Right hindlimb (tissue), 1 donor: ENCODE measurements around the gene MPHOSPH6.
"Not testable (repeated sequence)": the region's sequence is repeated elsewhere in the genome, so short reads cannot be mapped to it uniquely, and the experiment has no call there.

Experiments
- DNase-seq: peaks from one replicate; pipeline ENCODE4 v3.0.0-alpha.2; 2018

MPHOSPH6 gene

DNA sequence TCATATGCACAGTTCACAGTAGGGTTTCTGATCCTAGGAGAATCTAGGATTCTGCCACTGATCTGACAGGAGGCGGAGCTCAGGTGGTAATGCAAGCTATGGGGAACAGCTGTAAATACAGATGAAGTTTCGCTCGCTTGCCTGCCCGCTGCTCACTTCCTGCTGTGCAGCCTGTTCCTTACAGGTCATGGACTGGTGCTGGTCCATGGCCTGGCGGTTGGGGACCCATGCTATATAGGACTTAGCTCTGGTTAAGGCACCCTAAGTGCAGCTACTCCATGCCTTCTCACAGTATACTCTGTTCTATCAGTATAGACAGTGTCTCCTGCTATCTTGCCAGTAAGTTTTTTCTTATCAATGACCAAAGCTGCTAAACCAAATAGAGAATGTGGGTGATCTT lies 2.4 kb downstream of the MPHOSPH6 start:
- no peak for DNase-seq

DNA sequence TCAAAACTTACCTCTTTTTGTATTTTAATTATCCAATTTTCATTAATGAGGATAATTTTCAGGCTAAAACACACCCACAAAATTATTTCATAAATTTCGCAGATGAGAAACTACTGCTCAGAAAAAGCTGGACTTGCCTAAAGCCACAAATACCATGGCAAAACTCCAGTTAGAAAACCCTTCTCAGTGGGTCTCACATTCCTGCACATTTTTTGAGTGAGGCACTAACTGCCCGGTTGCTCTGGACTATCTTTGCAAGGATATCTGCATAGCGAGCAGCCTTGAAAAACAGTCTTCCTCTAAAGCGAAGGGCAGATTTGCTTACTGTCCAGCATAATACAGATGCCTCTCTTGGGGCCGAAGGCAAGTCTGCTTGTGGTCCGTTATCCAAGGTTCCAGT lies 9.8 kb downstream of the MPHOSPH6 start:
- no peak for DNase-seq

DNA sequence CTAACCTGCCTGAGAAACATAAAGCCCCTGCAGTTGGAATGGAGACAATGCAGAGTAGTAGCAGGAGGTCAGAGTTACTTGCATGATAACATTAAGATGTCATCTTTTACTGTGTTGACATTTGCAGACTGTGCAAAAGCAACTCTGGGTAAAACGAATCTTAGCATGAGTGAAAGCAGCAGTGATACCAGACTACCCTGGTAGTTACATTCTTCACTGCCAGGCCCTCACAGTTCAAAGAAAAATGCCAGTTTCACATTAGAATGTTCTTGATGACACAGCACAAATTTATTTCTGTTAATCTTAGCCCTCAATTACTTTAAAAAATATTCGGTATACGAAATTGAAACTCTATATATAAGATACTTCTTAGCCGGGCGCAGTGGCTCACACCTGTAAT lies 12.2 kb downstream of the MPHOSPH6 start:
- DNase-seq: no peak

DNA sequence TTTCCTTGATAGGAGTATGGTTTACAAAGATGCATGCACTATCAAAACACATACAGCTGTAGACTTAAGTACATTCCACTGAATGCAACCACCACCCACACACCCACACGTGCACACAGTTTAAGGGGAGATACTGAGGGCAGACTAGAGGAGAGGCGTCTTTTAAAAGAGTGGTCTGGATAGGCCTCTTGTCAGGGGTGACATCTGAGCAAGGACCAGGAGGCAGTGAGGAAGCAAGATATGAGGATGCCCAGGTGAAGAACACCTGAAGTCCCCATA lies 12.6 kb downstream of the MPHOSPH6 start:
- DNase-seq: no peak

DNA sequence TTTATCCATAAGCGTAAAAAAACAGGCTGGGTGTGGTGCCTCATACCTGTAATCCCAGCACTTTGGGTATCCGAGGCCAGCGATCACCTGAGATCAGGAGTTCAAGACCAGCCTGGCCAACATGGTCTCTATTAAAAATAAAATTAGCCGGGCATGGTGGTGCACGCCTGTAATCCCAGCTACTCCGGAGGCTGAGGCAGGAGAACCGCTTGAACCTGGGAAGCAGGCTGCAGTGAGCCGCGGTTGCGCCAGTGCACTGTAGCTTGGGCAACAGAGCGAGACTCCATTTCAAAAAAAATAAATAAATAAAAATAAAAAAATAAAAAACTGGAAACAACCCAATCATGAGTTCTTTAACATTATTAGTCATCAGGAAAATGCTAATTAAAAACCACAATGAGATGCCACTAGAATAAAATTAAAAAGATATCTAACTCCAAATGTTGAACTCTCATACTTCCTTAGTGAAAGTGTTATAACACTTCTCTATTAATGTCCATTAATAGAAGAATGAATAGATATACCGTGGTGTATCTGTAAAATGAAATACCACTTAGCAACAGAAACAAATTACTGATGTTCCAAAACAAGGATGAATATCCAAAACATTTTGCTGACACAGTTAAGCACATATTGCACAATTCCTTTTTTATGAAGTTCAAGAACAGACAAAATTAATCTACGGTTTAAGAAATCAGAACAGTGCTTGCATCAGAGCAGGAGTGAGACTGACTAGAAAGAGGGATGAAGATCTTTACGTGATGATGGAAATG lies 13.1 kb downstream of the MPHOSPH6 start:
- DNase-seq: no peak

DNA sequence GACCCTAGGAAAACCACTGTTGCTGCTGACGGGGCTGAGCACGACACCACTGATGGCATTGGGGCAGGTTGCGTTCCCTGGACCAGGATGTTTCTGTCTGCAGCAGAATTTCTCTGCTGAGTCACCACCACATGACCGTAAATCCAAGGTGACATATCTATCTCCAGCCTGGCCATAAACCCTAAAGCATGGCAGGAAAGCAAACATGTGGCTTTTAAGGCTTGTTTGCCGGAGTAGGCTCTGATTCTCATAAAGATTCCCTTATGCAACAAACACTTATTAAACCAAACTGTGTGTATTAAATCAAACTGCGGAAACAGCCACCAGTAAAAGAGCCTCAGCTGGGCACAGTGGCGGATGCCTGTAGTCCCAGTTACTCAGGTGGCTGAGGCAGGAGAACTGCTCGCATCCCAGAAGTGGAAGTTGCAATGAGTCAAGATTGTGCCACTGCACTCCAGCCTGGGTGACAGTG lies 17.3 kb downstream of the MPHOSPH6 start:
- DNase-seq: no peak

DNA sequence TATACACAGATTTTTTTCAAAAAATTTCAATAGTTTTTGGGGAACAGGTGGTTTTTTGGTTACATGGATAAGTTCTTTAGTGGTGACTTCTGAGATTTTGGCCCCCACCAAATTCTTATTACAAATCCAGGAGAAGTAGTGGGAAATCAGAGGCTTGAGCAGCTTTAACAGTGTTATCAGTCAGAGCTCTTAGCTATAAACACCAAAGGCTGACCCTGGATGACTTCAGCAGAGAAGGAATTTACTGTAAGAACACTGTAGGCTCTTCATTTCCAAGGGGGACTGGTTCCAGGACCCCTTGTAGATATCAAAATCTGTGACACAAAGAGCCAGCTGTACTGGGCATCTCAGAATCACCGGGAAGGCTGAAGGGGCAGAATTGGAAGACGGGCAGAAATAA lies 17.8 kb downstream of the MPHOSPH6 start:
- no peak for DNase-seq

DNA sequence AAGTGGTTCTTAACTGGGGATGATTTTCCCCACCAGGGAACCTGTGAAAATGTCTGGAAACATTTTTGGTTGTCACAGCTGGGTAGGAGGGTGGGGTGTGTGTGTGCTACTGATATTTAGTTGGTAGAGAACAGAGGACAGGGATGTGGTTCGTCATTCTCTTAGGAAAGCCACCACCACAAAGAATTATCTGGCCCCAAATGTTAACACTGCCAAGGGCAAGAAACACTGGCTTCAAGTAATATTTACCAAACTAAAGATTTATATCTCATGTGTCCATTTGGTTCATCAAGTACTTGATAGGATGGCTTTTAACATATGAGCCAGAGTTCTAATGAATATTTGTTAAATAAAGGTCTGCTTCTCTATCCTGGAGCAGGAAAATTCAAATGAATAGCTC lies 19.5 kb downstream of the MPHOSPH6 start:
- DNase-seq: no peak

DNA sequence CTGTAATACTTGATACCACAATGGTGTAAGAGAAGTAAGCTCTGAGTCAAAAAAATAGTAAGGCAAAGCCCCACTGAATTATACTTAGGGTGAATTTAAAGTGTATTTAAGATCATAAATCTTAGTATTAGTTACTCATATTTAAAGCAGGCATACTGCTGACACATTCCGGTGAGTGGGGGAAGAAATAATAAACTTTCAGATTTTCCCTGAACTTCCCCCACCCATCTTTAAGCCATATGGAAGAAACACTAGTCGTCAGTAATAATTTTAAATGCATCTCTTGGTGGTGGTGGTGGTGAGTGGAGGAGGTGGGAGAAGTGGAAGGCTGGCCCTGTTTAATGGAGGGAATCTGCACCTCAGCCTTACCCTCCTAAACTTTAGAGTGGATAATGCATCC lies 20.5 kb downstream of the MPHOSPH6 start:
- no peak for DNase-seq

DNA sequence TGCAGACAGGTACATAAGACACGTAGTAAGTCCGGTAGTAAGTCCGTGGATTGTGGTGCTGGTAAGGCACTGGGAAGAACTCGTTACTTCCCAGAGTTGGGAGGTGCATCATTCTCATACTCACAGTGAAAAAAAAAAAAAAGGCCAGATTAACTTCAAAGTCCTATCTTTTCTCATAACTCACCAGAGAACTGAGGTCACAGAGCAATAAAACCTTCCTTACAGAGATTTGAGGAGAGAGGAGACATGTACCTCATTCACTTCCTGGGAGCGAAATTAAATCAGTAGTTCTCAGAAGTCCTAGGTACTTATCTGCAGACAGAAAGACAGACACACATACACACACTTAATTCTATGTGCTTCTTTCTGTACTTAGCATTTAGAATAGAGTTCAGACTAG lies 22.5 kb downstream of the MPHOSPH6 start:
- DNase-seq: no peak

DNA sequence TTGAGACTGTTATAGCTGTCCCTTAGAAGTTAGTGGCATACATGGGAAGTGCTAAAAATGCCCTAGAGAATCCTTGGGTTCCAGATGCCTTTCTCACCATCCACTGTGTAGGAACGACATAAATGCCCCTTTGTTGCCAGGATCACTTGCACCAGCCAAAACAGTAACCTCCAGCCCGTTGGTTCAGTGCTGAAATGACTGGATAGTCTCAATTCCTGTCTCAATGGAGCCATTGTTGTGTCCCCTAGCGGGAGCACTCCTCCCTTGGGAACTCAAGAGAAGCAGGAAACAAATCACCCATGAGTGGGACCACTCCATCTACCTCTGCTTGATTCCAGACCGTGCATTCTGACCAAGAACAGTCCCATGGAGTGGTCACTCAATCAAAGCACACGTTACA lies 23.1 kb downstream of the MPHOSPH6 start:
- no peak for DNase-seq

DNA sequence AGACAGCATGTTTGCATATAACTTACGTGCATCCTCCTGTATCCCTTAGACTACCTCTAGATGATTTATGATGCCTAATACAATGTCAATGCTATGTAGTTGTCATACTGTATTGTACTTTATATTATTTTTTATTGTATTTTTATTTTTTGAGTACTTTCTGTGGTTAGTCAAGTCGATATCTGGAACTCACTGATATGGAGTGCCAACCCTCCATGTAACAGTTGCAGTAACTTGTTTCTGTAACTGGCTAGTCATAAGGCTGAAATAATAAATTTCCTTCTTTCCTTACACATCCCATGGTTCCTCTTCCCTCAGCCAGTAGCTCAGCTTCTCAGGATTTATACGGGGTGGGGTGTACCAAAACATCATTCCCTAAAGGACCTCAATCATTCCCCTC lies 23.5 kb downstream of the MPHOSPH6 start:
- DNase-seq: no peak

DNA sequence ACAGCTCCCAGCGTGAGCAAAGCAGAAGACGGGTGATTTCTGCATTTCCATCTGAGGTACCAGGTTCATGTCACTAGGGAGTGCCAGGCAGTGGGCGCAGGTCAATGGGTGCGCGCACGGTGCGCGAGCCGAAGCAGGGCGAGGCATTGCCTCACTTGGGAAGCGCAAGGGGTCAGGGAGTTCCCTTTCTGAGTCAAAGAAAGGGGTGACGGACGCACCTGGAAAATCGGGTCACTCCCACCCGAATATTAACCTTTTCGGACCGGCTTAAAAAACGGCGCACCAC lies 30.8 kb downstream of the MPHOSPH6 start:
- DNase-seq: not testable (repeated sequence)

DNA sequence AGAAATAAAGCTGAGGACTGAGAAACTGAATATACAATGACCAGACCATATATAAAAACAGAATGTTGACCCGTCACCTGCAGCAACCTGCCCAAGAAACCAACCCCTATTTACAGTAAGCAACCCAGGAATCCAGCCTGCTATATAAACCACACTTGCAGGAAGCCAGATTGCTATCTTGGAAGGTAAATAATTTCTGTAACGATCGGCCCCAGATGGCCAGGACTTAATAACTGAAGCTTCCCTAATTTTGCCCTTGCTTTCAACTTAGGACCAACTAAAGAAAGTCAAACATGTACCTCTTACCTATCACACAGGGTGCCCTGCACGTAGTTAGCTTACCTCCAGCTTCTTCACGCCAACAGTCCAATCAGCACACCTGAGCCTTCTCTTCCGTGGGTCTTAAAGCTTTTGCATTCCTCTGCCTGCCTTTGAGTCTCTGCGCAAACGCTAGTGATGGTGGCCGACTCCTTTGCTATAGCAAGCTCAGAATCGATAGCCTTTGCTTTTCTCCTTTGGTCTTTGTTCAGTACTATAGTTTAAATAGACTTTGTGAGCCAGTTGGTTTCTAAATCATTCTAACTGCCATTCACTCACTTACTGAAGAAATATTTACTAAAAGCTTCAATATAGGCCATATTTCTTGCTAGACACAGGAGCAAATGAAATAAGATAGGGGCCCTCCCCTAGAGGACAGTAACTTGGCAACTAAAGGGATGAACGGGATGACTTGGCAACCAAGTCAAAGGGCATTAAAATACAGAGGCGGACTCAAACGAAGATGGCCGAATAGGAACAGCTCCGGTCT lies 31.3 kb downstream of the MPHOSPH6 start:
- DNase-seq: no peak

DNA sequence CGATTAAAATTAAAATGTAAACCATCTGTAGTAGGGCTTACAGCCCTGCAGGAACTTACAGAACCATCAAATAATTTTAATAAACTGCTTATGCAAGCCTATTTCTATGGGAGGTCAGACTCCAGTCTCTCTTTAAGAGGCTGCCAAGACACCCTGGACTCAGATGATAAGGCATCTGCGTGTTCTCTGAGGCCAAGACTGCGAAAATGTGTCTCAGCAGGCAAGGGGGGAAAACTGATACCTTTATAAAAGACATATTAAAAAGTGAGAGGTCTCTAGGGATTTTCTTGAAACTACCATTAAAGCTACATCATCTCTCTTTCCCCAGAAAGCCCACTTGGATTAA lies 32.2 kb downstream of the MPHOSPH6 start:
- peak; percentile 30 for DNase-seq

DNA sequence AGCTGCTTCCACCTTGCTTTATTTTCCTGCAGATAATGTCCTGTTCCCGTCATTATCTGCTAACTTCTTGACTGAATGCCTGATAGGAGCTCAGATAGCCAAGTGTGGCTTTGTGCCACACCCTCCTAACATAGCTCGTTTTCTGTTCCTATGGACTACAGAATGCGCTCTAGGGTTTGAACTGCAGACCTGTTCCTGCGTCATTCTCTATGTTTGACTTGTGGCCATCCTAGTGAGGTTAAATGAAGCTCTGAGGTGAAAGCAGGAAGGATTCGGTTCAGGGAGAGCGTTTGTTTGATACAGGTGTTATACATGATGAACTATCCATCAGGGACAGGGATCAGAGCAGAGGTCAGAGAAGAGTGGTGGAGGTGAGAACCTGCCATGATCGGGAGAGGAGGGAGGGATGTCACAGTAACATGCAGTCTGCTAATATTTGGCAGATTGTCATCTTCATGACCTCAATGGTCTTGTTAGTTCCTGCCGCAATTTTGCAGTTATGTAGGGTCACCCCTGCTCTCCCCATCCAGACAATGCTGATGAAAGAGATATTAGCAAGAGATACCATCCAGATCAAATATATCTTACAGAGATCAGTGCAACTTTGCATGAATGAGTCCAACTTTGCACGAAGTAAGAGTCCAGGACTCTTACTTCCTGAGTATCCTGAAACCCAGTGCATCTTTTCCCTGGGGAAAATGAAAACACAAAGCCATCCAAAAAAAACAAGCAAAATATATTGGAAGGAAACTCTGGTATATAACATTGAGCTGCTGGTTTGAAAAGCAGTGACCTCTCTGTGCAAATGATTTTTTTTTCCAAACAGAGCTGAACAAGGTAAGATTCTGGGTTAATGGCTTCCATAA lies 32.8 kb downstream of the MPHOSPH6 start:
- DNase-seq: no peak

DNA sequence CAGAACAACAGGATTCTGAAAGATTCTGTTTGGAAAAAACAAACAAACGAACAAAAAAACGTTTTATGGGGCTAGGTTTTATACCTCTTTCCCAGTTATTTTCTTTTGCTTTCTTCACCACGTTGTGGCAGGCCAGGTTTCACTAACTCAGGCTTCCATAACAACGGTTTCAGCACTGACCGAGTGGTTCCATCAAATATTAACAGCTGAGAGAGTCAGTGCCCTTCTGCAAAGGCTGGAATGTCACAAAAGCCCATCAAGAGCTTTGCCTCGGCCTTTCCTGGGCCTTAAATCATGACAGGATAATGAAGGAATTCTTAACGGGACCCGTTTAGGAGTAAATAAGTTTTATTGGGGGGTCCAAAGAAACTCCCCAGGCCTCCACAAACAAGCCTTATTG lies 34.2 kb downstream of the MPHOSPH6 start:
- DNase-seq: no peak

DNA sequence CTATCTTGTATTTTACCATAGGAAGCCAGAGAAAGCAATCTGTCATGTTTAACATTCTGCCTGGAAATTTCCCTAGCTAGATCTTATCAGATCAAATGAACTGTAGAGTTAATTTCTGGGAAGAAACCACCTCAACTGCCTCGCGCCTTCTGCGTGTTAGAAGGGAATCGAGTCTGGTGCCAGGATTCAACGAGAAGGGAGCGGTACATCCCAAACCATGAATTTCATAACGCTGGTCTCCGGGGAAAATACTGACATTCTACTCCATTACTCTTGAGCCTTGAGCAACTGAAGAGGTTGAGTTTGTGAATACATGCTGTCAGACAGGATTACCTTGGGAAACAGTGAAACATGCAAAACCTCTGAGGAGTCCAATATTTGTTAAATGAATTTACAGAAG lies 35.2 kb downstream of the MPHOSPH6 start:
- no peak for DNase-seq

DNA sequence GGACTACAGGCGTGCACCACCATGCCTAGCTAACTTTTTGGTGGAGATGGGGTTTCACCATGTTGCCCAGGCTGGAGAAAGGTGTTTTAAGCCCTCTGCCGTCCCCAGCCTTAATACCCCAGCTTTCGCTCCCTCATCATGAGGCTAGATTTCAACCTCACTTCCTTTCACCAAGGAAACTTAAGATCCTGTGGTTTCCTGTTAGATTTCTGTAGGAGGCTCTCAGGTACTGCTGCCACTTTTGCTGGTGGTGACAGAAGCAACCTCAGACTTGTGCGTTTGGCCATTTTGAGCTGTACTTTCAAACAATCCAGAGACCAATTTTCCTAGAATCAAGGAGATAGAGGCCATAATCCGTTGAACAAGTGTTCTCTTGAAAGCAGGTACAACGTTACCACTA lies 36.2 kb downstream of the MPHOSPH6 start:
- no peak for DNase-seq

DNA sequence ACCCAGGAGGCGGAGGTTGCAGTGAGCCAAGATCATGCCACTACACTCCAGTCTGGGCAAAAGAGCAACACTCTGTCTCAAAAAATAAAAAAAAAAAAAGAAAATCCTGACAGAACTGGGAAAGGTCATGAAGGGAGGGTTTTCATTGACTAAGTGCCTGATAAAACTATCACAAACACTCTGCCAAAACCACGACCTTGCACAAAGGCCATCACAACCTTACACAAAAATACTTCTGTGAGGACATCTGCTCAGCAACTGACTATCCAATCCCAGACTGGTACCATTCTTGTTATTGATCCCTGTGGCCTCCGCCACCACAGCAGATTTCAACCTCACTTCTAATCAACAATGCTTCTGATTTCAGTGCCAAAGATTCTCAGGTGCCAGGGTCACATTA lies 40.1 kb downstream of the MPHOSPH6 start:
- no peak for DNase-seq

DNA sequence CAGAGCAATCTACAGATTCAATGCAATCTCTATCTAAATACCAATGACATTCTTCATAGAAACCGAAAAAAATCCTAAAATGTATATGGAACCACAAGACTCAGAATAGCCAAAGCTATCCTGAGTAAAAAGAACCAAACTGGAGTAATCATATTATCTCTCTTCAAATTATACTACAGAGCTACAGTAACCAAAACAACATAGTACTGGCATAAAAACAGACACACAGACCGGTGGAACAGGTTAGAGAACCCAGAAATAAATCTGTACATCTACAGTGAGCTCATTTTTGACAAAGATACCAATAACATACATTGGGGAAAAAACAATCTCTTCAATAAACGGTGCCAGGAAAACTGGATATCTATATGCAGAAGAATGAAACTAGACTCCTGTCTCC lies 45.4 kb downstream of the MPHOSPH6 start:
- DNase-seq: no peak

DNA sequence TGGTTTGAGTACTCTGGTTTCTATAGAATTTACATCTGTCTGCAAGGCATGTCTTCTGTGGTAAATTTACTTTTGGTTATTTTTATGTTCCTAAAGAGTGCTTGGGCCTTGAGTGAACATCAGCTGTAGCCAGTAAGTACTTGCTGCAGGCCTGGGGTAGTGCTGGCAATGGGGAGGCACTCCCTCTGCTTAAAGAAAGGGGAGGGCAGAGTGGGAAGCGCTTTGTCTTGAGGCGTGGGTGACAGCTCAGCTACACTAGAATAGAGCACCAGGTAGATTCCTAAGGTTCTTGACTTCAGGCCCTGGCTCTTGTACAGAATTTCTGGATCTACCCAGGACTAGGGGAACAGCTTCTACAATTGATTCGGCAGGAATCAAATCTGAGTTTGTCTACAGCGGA lies 50.6 kb downstream of the MPHOSPH6 start:
- no peak for DNase-seq

DNA sequence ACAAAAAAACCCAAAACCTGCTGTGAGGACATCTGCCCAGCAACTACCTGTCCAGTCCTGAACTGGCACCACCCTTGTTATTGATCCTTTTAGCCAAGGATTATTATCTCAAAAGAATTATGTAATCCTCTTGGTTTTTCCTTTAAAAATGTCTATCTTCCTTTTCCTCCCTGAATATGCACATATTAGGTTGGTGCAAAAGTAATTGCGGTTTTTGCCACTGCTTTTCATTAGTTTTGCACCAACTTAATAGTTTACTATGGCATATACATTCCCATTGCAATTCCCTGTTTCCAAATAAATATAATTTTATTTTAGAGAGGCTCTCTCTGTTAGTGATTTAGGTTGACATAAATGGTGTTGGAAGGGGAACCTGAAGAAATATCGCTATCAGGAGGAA lies 51.3 kb downstream of the MPHOSPH6 start:
- no peak for DNase-seq

DNA sequence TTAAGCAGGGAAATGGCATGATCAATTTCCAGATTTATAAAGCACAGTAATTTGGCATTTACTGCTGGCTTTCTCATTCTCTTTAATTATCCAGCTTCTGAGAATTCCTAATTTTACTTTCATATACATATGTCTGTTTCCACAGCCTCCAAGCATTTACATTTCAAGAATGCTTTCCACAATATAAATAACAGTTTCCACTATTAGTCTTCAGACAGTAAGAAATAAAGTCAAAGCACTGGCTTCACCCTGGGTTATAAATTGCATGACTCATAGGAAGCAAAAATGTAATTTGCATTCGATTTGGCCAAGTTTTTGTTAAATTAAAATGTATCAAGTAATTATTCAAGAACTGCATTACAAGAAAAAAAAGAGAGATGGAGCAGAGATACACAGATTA lies 53.5 kb downstream of the MPHOSPH6 start:
- no peak for DNase-seq
